ACC112 (cell line): ENCODE data around the gene NRP1.
A peak's percentile ranks its signal among the peaks of the same experiment; 100 is the strongest.

Experiments
- H2AFZ ChIP-seq: fragments of 200-600 bp; sonication (generic); one replicate; pipeline ENCODE4 v1.6.0; 2017; ENCODE audit warnings: antibody characterized with exemption, low read length; ENCODE audit not compliant: unreplicated experiment
- H3K27ac ChIP-seq: fragments of 200-600 bp; sonication (generic); 2 replicates; pipeline ENCODE4 v1.5.1; 2014; ENCODE audit warnings: low read depth, mild to moderate bottlenecking, antibody characterized with exemption, low read length, moderate library complexity
- H3K27me3 ChIP-seq: fragments of 200-600 bp; sonication (generic); 2 replicates; pipeline ENCODE4 v1.6.1; 2014; ENCODE audit warnings: mild to moderate bottlenecking, antibody characterized with exemption, low read length, moderate library complexity, mixed read lengths; ENCODE audit not compliant: insufficient read depth
- H3K36me3 ChIP-seq: fragments of 200-600 bp; sonication (generic); 2 replicates; pipeline ENCODE4 v1.6.1; 2016; ENCODE audit warnings: mild to moderate bottlenecking, antibody characterized with exemption, low read length, moderate library complexity, mixed read lengths; ENCODE audit not compliant: insufficient read depth
- H3K4me1 ChIP-seq: fragments of 200-600 bp; sonication (generic); one replicate; pipeline ENCODE4 v1.6.1; 2016; ENCODE audit warnings: low read length, mixed read lengths; ENCODE audit not compliant: insufficient read depth, unreplicated experiment, control insufficient read depth
- H3K4me3 ChIP-seq: fragments of 200-600 bp; sonication (generic); 2 replicates; pipeline ENCODE4 v1.5.1; 2014; ENCODE audit warnings: mild to moderate bottlenecking, low read depth, low read length
- H3K79me2 ChIP-seq: fragments of 200-600 bp; sonication (generic); one replicate; pipeline ENCODE4 v1.6.0; 2016; ENCODE audit warnings: low read length; ENCODE audit not compliant: control insufficient read depth, unreplicated experiment, insufficient read depth

NRP1 gene

DNA sequence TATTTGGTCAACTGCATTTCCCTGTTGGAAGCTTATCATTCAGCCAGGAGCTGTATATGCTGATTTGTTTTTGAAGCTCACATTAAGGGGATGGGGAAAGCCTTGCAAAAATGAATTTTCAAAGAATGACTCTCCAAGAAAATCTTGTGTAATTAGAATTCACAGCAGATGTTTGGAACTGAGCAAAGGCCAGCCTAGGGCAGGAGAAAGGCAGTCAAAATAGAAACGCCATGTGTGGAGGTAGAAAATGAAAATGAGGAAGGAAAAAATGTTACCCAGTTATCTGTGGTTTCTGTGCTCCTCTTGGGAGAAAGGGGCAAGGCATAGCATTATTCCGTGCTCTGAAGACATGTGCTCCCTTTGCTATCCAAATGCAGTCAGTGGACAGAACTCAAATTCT lies 93.5 kb downstream of the NRP1 start:
- Histone ChIP-seq H3K27me3 (no peaks in the 10 kb centered on the region), H3K27ac (peak overlapping the region; percentile 72), H2AFZ (no peak overlapping the region), H3K79me2 (peaks cover 18% of the 10 kb centered on the region), H3K36me3 (peaks cover 29% of the 10 kb centered on the region), H3K4me1 (peaks cover 71% of the 10 kb centered on the region), H3K4me3 (0 out of 2 replicates have a peak overlapping the region, but pooled peaks have one; percentile 2)

- H3K27ac ChIP-seq, result peak overlapping the region; percentile 72
- H3K36me3 ChIP-seq, result peaks cover 23% of the 10 kb centered on the region
Measured at GRCh38 chr10:33240258-33240657, 94.2 kb downstream of the NRP1 start.

GRCh38 chr10:33239257-33239656 lies 95.2 kb downstream of the NRP1 start:
- Histone ChIP-seq H2AFZ (no peak overlapping the region), H3K79me2 (peaks cover 14% of the 10 kb centered on the region), H3K27ac (peak overlapping the region; percentile 72), H3K36me3 (peaks cover 14% of the 10 kb centered on the region), H3K4me3 (no peak overlapping the region), H3K27me3 (no peaks in the 10 kb centered on the region), H3K4me1 (peaks cover 73% of the 10 kb centered on the region)

More at GRCh38 chr10:33240258-33240657, 94.2 kb downstream of the NRP1 start:
- H3K27me3 ChIP-seq, result no peaks in the 10 kb centered on the region
- H2AFZ ChIP-seq, result no peak overlapping the region
- H3K4me1 ChIP-seq, result peaks cover 73% of the 10 kb centered on the region
- peaks cover 12% of the 10 kb centered on the region for H3K79me2 ChIP-seq
- no peak overlapping the region for H3K4me3 ChIP-seq

DNA sequence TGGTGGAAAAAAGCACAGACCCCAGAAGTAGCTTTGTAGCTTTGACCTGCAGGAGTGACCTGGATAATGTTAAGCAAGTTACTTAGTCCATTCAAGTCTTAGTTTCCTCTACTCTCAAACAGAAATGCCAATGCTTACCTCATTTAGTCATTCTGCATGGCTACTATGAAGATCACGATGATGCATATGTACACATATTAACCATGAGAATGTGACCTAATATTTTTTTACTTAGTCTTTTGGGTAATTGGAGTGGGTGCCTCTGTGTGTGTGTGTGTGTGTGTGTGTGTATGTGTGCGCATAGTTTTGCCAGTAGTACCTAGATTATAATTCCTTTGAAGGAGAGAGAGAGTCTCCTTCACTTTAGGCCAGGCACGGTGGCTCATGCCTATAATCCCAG lies 95.8 kb downstream of the NRP1 start:
- Histone ChIP-seq H3K27me3 (no peaks in the 10 kb centered on the region), H3K79me2 (peaks cover 19% of the 10 kb centered on the region), H3K4me1 (peaks cover 79% of the 10 kb centered on the region), H3K36me3 (peaks cover 14% of the 10 kb centered on the region), H3K4me3 (no peak overlapping the region; the same call in 1 of the 2 replicates), H2AFZ (no peak overlapping the region), H3K27ac (peak overlapping the region; percentile 72)

DNA sequence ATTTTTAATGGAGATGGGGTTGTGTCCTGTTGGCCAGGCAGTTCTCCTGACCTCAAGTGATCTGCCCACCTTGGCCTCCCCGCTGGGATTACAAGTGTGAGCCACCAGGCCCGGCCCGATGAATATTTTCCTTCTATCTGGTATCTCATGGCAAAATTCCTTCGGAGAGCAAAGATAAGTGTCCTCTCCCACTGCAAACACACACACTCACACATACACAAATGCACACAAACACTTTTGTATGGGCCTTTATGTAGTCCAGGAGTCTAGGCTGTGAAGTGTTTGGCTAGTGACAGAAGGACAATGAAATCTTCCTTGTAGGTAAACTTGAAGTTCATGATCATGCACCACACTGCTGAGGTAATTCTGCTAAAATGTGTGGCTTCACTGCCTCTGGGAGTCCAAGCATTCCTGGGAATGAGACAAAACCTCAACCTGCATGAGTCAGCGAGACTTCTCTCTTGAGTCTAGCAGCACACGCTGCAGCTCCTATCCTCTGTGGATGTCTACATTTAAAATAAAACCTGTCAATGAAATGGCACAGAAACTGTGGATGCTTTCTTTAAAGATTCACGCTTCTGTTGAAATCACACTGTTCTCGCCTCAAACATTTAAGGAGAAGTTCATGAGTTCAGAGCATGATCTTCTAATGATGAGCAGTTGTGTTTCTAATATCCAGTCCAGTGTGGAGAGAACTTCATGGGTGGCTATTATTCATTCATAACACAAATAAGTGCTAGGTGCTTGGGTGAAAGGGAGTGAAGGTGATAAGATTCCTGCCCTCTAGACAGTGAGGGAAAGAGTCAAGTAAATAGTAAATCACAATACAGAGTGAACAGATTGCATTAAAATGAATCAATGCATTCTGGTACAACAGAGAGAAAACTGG lies 96.5 kb downstream of the NRP1 start:
- Histone ChIP-seq H3K4me3 (no peak overlapping the region; the same call in 1 of the 2 replicates), H3K27ac (peak overlapping the region; percentile 72), H3K4me1 (peaks cover 83% of the 10 kb centered on the region)

GRCh38 chr10:33236916-33237315 lies 97.6 kb downstream of the NRP1 start:
- peaks cover 25% of the 10 kb centered on the region for H3K79me2 ChIP-seq
- peak overlapping the region; percentile 72; the same call in 1 of the 2 replicates for H3K27ac ChIP-seq
- H3K4me3 ChIP-seq, result no peak overlapping the region
- peaks cover 23% of the 10 kb centered on the region for H3K36me3 ChIP-seq
- H2AFZ ChIP-seq, result no peak overlapping the region
- peaks cover 81% of the 10 kb centered on the region for H3K4me1 ChIP-seq
- H3K27me3 ChIP-seq, result no peaks in the 10 kb centered on the region

More for the DNA sequence above, 96.5 kb downstream of the NRP1 start:
- peaks cover 21% of the 10 kb centered on the region for H3K36me3 ChIP-seq
- no peak overlapping the region for H2AFZ ChIP-seq
- H3K27me3 ChIP-seq, result no peaks in the 10 kb centered on the region
- peaks cover 26% of the 10 kb centered on the region for H3K79me2 ChIP-seq

GRCh38 chr10:33235951-33236350 lies 98.5 kb downstream of the NRP1 start:
- H3K79me2 ChIP-seq, result peaks cover 26% of the 10 kb centered on the region
- H3K36me3 ChIP-seq, result peaks cover 25% of the 10 kb centered on the region
- peaks cover 75% of the 10 kb centered on the region for H3K4me1 ChIP-seq
- no peak overlapping the region for H3K4me3 ChIP-seq
- H3K27ac ChIP-seq, result 0 out of 2 replicates have a peak overlapping the region, but pooled peaks have one; percentile 1
- no peaks in the 10 kb centered on the region for H3K27me3 ChIP-seq
- H2AFZ ChIP-seq, result no peak overlapping the region

GRCh38 chr10:33235251-33235884 lies 99.1 kb downstream of the NRP1 start:
- H3K27ac ChIP-seq, result peak overlapping the region; percentile 25
- H3K4me3 ChIP-seq, result no peak overlapping the region
- H3K79me2 ChIP-seq, result peaks cover 31% of the 10 kb centered on the region
- peaks cover 72% of the 10 kb centered on the region for H3K4me1 ChIP-seq
- H2AFZ ChIP-seq, result no peak overlapping the region
- H3K36me3 ChIP-seq, result peaks cover 28% of the 10 kb centered on the region
- no peaks in the 10 kb centered on the region for H3K27me3 ChIP-seq

DNA sequence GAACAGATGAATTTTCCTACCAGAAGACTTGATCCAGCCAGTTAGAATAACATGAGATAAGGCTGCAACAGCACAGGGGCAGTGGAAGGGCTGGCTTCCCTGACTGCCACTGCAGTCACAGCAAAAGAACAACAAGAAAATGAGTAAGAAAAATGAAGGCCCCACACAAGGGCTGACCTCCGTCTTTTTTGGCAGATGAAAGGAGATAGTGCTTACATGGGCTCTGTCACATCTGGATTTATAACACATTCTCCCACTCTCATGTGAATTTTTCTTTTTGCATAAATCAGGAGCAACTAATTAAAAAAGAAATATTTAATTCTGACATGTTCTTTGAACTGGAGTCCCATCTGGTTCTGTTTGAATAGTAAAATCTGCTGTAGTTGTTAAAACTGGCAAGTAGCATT lies 99.6 kb downstream of the NRP1 start:
- Histone ChIP-seq H3K79me2 (peaks cover 35% of the 10 kb centered on the region), H3K27me3 (no peaks in the 10 kb centered on the region), H3K4me1 (peaks cover 72% of the 10 kb centered on the region), H3K27ac (peak overlapping the region; percentile 25), H2AFZ (peak overlapping the region; percentile 16), H3K4me3 (no peak overlapping the region), H3K36me3 (peaks cover 28% of the 10 kb centered on the region)

GRCh38 chr10:33233635-33234034 lies 100.8 kb downstream of the NRP1 start:
- peaks cover 70% of the 10 kb centered on the region for H3K4me1 ChIP-seq
- peaks cover 42% of the 10 kb centered on the region for H3K79me2 ChIP-seq
- H2AFZ ChIP-seq, result no peak overlapping the region
- H3K27me3 ChIP-seq, result no peaks in the 10 kb centered on the region
- no peak overlapping the region for H3K4me3 ChIP-seq
- peaks cover 34% of the 10 kb centered on the region for H3K36me3 ChIP-seq
- H3K27ac ChIP-seq, result peak overlapping the region; percentile 11
